CD4-positive, alpha-beta T cell treated with Interleukin-2 at 100 ng/mL for 4 hours (primary cell): Measurements from ENCODE around the gene PHF11.
A peak's percentile ranks its signal among the peaks of the same experiment; 100 is the strongest.

Experiments used
- DNase-seq: peaks from one replicate; pipeline ENCODE4 v3.0.0-alpha.2; 2020; ENCODE audit warnings: low spot score

The PHF11 gene

GRCh38 chr13:49498206-49498605, 2.5 kb downstream of the PHF11 start:
- no peak for DNase-seq

DNA sequence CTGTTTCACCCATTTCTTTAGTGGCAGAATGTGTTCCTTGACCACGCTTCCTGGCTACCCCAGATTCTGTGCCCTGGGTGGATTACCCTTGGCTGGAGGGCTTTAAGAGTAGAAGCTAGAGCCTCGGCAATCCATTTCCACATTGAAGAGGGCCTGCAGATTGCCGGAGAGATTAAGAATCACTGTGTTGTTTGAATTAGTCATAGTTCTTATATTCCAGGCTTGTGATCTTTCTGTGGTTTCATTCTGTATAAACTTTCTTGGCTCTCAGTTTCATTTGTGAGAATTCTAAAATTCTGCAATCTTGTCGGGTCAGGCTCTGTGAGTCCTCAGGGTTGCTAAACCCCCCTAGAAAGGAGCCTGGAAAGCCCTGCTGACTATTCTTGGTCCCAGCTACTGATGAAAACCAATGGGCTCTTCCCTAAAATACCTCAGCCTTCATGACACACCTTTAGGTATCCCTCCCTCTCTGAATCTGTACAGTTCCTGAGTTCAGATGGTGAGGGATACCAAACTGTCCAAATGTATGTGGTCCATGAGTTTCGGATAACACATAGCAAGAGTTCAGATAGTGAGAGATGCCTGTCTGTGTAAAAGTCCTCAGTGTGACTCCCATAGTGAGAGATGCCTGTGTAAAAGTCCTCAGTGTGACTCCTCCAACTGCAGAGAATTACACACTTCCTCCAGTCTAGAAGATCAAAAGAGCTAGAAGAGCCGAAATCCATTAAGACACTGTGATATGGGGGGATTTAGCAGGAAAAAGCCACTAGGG, 4.3 kb downstream of the PHF11 start:
- DNase-seq, result peak; percentile 27

DNA sequence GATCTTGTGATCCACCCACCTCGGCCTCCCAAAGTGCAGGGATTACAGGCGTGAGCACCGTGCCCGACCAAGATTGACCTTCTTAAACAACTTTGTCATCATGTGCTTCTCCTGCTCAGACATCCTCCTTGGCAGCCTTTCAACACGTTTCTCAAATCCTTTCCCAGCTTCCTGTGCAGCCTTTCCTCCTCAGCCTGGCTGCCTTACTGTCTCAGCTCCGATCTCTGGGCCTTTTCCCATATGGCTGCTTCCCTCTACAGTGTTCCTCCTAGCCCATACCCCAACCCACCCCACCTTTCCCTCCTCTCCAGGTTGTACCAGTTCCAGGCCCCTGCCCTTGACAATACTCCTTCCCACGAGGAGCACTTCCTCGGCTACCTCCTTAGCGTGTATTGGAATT, 7.2 kb downstream of the PHF11 start:
- no peak for DNase-seq

GRCh38 chr13:49503951-49504350, 8.2 kb downstream of the PHF11 start:
- DNase-seq, result no peak

- no peak for DNase-seq
These were observed 16.8 kb downstream of the PHF11 start for GRCh38 chr13:49512578-49512977.

GRCh38 chr13:49516467-49516866, 20.7 kb downstream of the PHF11 start:
- DNase-seq, result no peak

DNA sequence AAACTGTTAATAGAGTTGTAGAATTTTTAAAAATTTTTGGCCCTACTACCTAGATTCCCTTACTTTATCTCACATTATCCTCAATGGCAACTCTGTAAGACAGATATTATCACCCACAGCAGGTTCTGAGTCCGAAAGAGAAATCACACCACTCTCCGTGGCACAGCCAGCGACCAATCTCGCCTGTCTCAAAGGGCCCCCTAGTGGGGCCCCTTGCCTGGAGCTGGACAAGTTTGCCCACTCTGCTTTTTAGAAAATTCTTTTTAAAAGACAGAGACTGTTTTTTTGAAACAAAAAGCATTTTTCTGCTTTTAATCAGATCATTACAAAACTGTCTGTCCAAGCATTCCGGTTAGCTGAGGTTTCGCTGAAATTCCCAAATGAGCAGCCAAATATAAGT, 21.7 kb downstream of the PHF11 start:
- DNase-seq, result no peak

DNA sequence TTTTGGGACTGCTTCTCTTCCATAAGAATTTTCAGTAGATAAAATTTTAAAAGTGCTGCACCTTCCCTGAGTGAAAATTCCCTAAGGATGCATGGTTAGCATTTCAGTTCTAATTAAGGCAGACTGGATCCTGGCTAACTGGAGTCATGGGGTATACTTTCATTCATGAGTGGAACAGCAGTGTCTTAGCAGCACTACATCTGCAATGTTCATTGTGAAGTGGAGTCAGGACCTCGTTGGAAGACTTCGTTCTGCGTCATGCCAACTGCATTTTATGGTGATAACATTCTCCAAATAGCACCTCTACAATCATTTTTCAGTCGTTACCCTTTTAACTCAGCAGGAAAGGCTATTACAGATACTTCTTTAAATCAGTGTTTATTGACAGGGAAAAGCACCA, 25.5 kb downstream of the PHF11 start:
- no peak for DNase-seq

DNA sequence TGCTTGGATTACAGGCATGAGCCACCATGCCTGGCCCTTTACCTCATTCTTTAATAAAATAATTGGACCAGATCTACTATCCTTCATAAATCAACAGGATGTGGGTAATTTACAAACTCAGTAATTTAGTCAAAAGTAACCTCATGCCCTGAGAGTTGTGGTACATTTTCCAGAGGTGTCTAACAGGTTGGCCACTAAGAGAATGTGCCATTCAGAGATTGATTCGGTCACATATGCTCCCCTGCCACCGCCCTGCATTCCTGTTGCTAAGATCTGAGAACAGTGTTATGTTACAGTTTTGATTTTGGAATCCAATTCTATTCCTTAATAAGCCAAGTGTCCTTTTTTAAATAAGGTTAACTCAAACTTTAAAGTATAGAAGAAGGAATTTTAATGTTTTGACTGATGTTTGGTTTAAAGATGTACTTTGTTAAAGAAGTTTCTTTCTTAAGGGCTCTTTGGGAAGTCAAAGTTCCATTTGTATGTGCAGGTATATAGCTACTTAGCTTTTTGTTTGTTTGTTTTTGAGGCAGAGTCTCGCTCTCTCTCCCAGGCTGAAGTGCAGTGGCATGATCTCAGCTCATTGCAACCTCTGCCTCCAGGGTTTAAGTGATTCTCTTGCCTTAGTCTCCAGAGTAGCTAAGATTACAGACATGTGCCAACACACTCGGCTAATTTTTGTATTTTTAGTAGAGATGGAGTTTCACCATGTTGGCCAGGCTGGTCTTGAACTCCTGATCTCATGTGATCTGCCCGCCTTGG, 29.2 kb downstream of the PHF11 start:
- no peak for DNase-seq

DNA sequence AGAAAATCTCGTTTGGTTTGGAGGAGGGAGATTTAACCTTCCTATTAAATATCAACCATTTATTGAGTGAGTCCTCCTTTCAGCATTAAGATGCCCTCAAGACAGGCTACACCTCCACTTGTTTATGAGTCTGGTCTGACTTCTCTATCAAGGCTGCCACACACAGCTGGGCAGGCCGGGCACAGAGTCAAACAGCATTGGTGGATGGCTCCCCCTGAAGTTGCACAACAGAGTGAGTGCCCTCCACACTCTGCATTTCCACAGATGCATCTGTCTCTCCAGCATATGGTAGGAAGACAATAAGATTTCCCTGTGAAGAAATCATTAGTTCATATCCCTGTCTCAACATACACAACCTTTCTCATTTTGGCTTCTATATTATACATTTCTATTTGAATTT, 31.4 kb downstream of the PHF11 start:
- no peak for DNase-seq

GRCh38 chr13:49528161-49528560, 32.4 kb downstream of the PHF11 start:
- no peak for DNase-seq

DNA sequence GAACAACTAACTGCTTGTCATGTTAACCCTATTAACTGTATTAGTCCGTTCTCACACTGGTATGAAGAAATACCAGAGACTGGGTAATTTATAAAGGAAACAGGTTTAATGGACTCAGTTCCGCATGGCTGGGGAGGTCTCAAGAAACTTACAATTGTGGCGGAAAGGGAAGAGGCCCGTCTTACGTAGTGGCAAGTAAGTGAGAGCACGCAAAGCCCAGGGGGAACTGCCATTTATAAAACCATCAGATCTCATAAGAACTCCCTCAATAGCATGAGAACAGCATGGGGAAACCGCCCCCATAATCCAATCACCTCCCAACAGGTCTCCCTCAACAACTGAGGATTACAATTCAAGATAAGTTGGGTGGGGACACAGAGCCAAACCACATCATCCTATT, 34.7 kb downstream of the PHF11 start:
- DNase-seq, result no peak

- no peak for DNase-seq
These were observed 36.8 kb downstream of the PHF11 start for GRCh38 chr13:49532593-49532992.

DNA sequence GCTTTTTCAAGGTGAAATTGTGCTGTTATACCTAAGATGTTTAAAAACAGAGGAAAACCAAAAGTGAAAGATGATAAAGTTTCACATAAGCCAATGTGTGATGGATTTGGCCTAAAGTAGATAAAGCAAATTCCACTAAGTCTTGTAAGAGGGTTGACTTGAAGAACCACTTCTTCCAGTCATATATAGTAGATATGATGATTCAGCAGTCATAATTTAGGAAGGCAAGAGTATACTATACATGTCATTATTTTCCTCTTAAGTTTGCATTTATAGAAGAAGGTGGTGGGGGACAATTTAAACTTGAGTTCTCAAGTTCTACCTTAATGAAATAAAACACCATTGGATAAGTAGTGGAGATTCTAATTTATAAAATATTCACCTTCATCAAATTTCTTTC, 37.3 kb downstream of the PHF11 start:
- DNase-seq, result no peak

GRCh38 chr13:49533591-49534269, 38.0 kb downstream of the PHF11 start:
- DNase-seq, result no peak

DNA sequence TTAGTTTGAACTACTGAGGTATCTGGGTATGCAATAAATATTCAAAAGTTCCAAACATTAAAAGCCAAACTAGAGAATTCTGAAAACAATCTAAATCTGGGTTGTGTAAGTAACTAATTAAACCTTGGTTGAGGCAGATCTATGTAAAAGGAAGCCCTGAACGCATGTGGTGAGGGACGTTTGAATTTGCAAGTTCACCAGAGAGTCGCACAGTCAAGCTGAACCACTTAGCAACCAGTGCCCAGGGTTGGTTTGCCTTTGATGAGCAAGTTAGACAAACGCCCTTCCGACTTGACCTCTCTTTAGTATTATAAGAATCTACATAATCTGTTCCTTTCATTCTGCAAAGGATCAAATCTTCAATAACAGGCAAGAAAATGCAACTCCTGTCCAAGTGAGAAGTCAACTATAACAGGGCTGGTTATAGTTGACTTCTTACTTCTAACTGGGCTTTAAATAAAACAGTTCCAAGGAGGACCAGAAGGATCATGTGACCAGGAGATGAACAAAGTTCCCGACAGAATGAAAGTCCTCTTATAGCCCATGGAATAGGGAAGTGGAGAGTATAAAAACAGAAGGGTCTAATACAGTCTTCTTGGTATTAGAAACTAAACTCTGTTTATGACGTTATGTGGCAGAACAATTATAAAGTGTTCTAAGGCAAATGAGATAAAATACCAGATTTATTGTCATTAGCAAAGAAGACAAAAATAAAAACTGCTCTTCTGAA, 40.6 kb downstream of the PHF11 start:
- no peak for DNase-seq

- no peak for DNase-seq
These were observed 42.7 kb downstream of the PHF11 start for GRCh38 chr13:49538404-49538803.

- DNase-seq, result no peak
These were observed 43.6 kb downstream of the PHF11 start for GRCh38 chr13:49539313-49539712.

DNA sequence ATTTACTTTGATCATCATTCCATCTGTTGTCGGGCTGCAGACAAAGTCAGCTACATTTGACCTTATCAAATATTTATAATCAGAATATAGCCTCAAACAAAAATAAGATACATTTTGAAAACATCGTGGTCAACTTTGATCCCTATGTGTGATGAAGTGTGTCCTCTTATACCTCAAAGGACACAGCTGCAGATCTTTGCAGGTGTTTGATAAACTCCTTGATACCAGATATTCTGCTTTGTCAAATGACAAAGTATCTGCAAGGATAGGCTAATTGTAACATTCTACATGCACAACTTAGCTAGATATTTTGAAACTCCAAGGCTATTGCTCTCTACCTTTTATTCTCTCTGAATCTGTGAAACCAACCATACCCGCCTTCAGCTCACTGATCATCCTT, 44.0 kb downstream of the PHF11 start:
- no peak for DNase-seq

GRCh38 chr13:49540552-49540951, 44.8 kb downstream of the PHF11 start:
- DNase-seq, result no peak

- DNase-seq, result no peak
These were observed 47.9 kb downstream of the PHF11 start for GRCh38 chr13:49543656-49544055.

DNA sequence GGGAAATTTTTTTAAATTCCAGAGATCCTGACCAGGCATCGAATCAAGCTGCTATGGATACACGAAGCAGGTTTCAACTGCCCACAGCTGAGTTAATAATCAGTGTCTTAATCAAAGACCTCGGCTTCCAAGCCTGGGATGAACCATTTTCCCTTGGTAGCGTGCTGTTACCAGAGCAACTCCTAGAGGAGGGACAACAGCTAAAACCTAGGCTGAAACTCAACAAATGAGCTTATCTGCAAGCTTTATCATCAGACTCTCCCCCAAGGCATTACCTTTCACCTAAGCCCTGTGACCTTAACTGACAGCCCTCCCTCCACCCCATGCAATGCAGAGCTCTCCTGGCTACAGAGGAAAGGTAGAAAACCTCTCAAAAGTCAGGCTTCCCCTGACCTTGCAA, 49.9 kb downstream of the PHF11 start:
- DNase-seq, result no peak
